Loucy (cell line): Measurements from ENCODE around the gene MZB1.

Source experiments
- H2AFZ ChIP-seq: fragments of 200-600 bp; sonication (generic); 2 replicates; pipeline ENCODE4 v1.6.0; 2016; ENCODE audit warnings: antibody characterized with exemption, mild to moderate bottlenecking, low read length, moderate library complexity
- H3F3A ChIP-seq: fragments of 200-600 bp; 2 replicates; pipeline ENCODE4 v1.6.0; 2016; ENCODE audit warnings: antibody characterized with exemption, low read depth, mild to moderate bottlenecking
- H3K27me3 ChIP-seq: fragments of 200-600 bp; sonication (generic); 2 replicates; pipeline ENCODE4 v1.6.1; 2014; ENCODE audit warnings: low read length, mild to moderate bottlenecking; ENCODE audit not compliant: insufficient read depth, poor library complexity, severe bottlenecking
- H3K36me3 ChIP-seq: fragments of 200-600 bp; sonication (generic); 2 replicates; pipeline ENCODE4 v1.6.1; 2016; ENCODE audit warnings: low read length; ENCODE audit not compliant: insufficient read depth
- H3K4me1 ChIP-seq: fragments of 200-600 bp; sonication (generic); 2 replicates; pipeline ENCODE4 v1.5.1; 2014; ENCODE audit warnings: low read length, mild to moderate bottlenecking; ENCODE audit not compliant: insufficient read depth, poor library complexity, severe bottlenecking
- H3K4me2 ChIP-seq: fragments of 200-600 bp; sonication (generic); 2 replicates; pipeline ENCODE4 v1.6.0; 2014; ENCODE audit warnings: antibody characterized with exemption, low read length, low read depth, mild to moderate bottlenecking; ENCODE audit not compliant: poor library complexity, severe bottlenecking
- H3K4me3 ChIP-seq: fragments of 200-600 bp; sonication (generic); 2 replicates; pipeline ENCODE4 v1.5.1; 2014; ENCODE audit warnings: low read length, mild to moderate bottlenecking, mixed read lengths; ENCODE audit not compliant: poor library complexity, severe bottlenecking
- H3K79me2 ChIP-seq: fragments of 200-600 bp; sonication (generic); 2 replicates; pipeline ENCODE4 v1.6.1; 2014; ENCODE audit warnings: low read length; ENCODE audit not compliant: insufficient read depth
- H3K9ac ChIP-seq: fragments of 200-600 bp; sonication (generic); 2 replicates; pipeline ENCODE4 v1.6.0; 2014; ENCODE audit warnings: mild to moderate bottlenecking, low read depth, low read length, moderate library complexity; ENCODE audit not compliant: poor library complexity, severe bottlenecking
- H3K9me2 ChIP-seq: fragments of 200-600 bp; sonication (generic); replicated peaks from 2 replicates; pipeline ENCODE4 v1.6.1; 2016; ENCODE audit warnings: low read depth, low read length, mixed read lengths
- H3K9me3 ChIP-seq: fragments of 200-600 bp; sonication (generic); 2 replicates; pipeline ENCODE4 v1.6.1; 2014; ENCODE audit warnings: mild to moderate bottlenecking, antibody characterized with exemption, low read length, low read depth; ENCODE audit not compliant: insufficient read depth
- H4K20me1 ChIP-seq: fragments of 200-600 bp; sonication (generic); 2 replicates; pipeline ENCODE4 v1.6.0; 2014; ENCODE audit warnings: antibody characterized with exemption, low read length, mild to moderate bottlenecking; ENCODE audit not compliant: insufficient read depth, poor library complexity, severe bottlenecking
- CTCF ChIP-seq: fragments of 200-600 bp; sonication (generic); conservative IDR thresholded peaks from 2 replicates; pipeline ENCODE4 v1.5.1; 2014; ENCODE audit warnings: mild to moderate bottlenecking, antibody characterized with exemption, low read length
- EZH2phosphoT487 ChIP-seq: fragments of 200-600 bp; IDR thresholded peaks from 2 replicates; pipeline ENCODE4 v1.6.1; 2018; ENCODE audit warnings: antibody characterized with exemption, mild to moderate bottlenecking, moderate library complexity, borderline replicate concordance

Gene MZB1

GRCh38 chr5:139404484-139404840 lies 14.7 kb upstream of the MZB1 start:
- H3K4me1 ChIP-seq = peaks cover 19% of the 10 kb centered on the region
- H3K4me2 ChIP-seq = peak overlapping the region; percentile 86
- no peaks in the 10 kb centered on the region for H3K79me2 ChIP-seq
- no peaks in the 10 kb centered on the region for H3K27me3 ChIP-seq
- no peaks in the 10 kb centered on the region for H4K20me1 ChIP-seq
- peak overlapping the region; percentile 69 for H3K9ac ChIP-seq
- H2AFZ ChIP-seq = peak overlapping the region; percentile 89
- H3K4me3 ChIP-seq = peak overlapping the region; percentile 76
- H3K9me3 ChIP-seq = no peaks in the 10 kb centered on the region
- H3K9me2 ChIP-seq = no peaks in the 10 kb centered on the region
- TF ChIP-seq CTCF = peak; percentile 28; the same call in 1 of the 2 replicates
- TF ChIP-seq EZH2phosphoT487 = no peak
- H3F3A ChIP-seq = 0 out of 2 replicates have a peak, but pooled peaks cover 4% of the 10 kb centered on the region
- H3K36me3 ChIP-seq = no peaks in the 10 kb centered on the region

- Histone ChIP-seq H3K4me2 (peak within 1 kb of the TSS; percentile 86), H3K4me1 (peaks cover 19% of the 10 kb centered on the region), H2AFZ (peak within 1 kb of the TSS; percentile 89), H3K79me2 (no peaks in the 10 kb centered on the region), H3K9me2 (no peaks in the 10 kb centered on the region), H3K4me3 (peak within 1 kb of the TSS; percentile 76), H3K27me3 (no peaks in the 10 kb centered on the region), H3K9me3 (no peaks in the 10 kb centered on the region), H3K9ac (peak within 1 kb of the TSS; percentile 69), H4K20me1 (no peaks in the 10 kb centered on the region), H3K36me3 (no peaks in the 10 kb centered on the region), H3F3A (0 out of 2 replicates have a peak, but pooled peaks cover 4% of the 10 kb centered on the region)
- TF ChIP-seq EZH2phosphoT487 = no peak
- no peak for TF ChIP-seq CTCF
These were observed 14.2 kb upstream of the MZB1 start, which contains the start of gene SPATA24 for GRCh38 chr5:139403787-139404483. TSS of gene SPATA24 (minus strand) at chr5:139404089. CDS start at chr5:139404060, 29 bp downstream.

- Histone ChIP-seq H3F3A (0 out of 2 replicates have a peak, but pooled peaks cover 4% of the 10 kb centered on the region), H3K79me2 (no peaks in the 10 kb centered on the region), H3K9ac (peak overlapping the region; percentile 69), H3K27me3 (no peaks in the 10 kb centered on the region), H3K4me3 (peak overlapping the region; percentile 76), H3K4me2 (peak overlapping the region; percentile 86), H3K4me1 (peaks cover 19% of the 10 kb centered on the region), H3K9me3 (no peaks in the 10 kb centered on the region), H3K9me2 (no peaks in the 10 kb centered on the region), H2AFZ (peak overlapping the region; percentile 84), H4K20me1 (no peaks in the 10 kb centered on the region), H3K36me3 (no peaks in the 10 kb centered on the region)
- TF ChIP-seq CTCF (no peak), EZH2phosphoT487 (no peak)
These were observed 13.7 kb upstream of the MZB1 start for GRCh38 chr5:139403418-139403786.
